ENCODE results near the gene GNAT2.

GRCh38 chr1:109644670-109645069 is 25.3 kb upstream of the GNAT2 start:
- TF ChIP-seq ZNF274 (IDR thresholded peaks at IDR 0.05; ENCODE audit: low read depth, low read length) (no peak), SUZ12 (IDR thresholded peaks at IDR 0.05; ENCODE audit: extremely low read depth, insufficient read depth, insufficient read length) (no peak), YY1 (IDR thresholded peaks at IDR 0.05; ENCODE audit: insufficient read depth, insufficient read length) (no peak)

All from NT2/D1 (cell line).